ENCODE data around the gene CNGA2.
"Not testable (repeated sequence)": the region's sequence is repeated elsewhere in the genome, so short reads cannot be mapped to it uniquely, and the experiment has no call there.

CNGA2 gene
- 0 to 0.07 (median 0) reads per million in 18 experiments for total RNA-seq

- DNase-seq = no peak
Measured at GRCh38 chrX:151734446-151734845, at the start of gene CNGA2. Gene CNGA2 (plus strand): TSS chrX:151734746. CDS start chrX:151738484, 3,738 bp downstream.

- DNase-seq = no peak
Measured at GRCh38 chrX:151687635-151688034, 46.9 kb upstream of the CNGA2 start.

- DNase-seq = no peak
Measured at GRCh38 chrX:151688695-151689094, 45.9 kb upstream of the CNGA2 start.

GRCh38 chrX:151692825-151693224 is 41.7 kb upstream of the CNGA2 start:
- DNase-seq = no peak

GRCh38 chrX:151694121-151694520 is 40.4 kb upstream of the CNGA2 start:
- no peak for DNase-seq

GRCh38 chrX:151694661-151695582 is 39.6 kb upstream of the CNGA2 start, which contains the start of gene PRRG3:
Gene PRRG3 (plus strand): TSS chrX:151695458. CDS start chrX:151698815, 3,357 bp downstream.
- DNase-seq = no peak

GRCh38 chrX:151695583-151696340 is 38.8 kb upstream of the CNGA2 start:
- DNase-seq = no peak

GRCh38 chrX:151697082-151697481 is 37.5 kb upstream of the CNGA2 start:
- not testable (repeated sequence) for DNase-seq

GRCh38 chrX:151697522-151697921 is 37.0 kb upstream of the CNGA2 start:
- no peak for DNase-seq

- DNase-seq = no peak
Measured at GRCh38 chrX:151698485-151698884, 36.1 kb upstream of the CNGA2 start.

- no peak for DNase-seq
Measured at GRCh38 chrX:151699746-151700145, 34.8 kb upstream of the CNGA2 start.

- no peak for DNase-seq
Measured at GRCh38 chrX:151700581-151700980, 34.0 kb upstream of the CNGA2 start.

- no peak for DNase-seq
Measured at GRCh38 chrX:151701071-151701470, 33.5 kb upstream of the CNGA2 start.

- no peak for DNase-seq
Measured at GRCh38 chrX:151701531-151701930, 33.0 kb upstream of the CNGA2 start.

- no peak for DNase-seq
Measured at GRCh38 chrX:151702026-151702714, 32.4 kb upstream of the CNGA2 start.

- no peak for DNase-seq
Measured at GRCh38 chrX:151702741-151703340, 31.7 kb upstream of the CNGA2 start.

- DNase-seq = no peak
Measured at GRCh38 chrX:151703487-151703886, 31.1 kb upstream of the CNGA2 start.

GRCh38 chrX:151704041-151704663 is 30.4 kb upstream of the CNGA2 start:
- DNase-seq = no peak

- no peak for DNase-seq
Measured at GRCh38 chrX:151708821-151709220, 25.7 kb upstream of the CNGA2 start.

GRCh38 chrX:151710457-151710856 is 24.1 kb upstream of the CNGA2 start:
- no peak for DNase-seq

- DNase-seq = no peak
Measured at GRCh38 chrX:151711154-151711553, 23.4 kb upstream of the CNGA2 start.

GRCh38 chrX:151711787-151712186 is 22.8 kb upstream of the CNGA2 start:
- DNase-seq = no peak
